Neural cell (in vitro differentiated cells): Measurements from ENCODE around the gene SLC1A2.

ENCODE experiments used
- CTCF ChIP-seq: fragments of 450-650 bp; IDR thresholded peaks from 2 replicates; pipeline ENCODE4 v1.5.1; 2014; ENCODE audit warnings: antibody characterized with exemption, mild to moderate bottlenecking, moderate library complexity; ENCODE audit not compliant: poor library complexity, severe bottlenecking
- EP300 ChIP-seq: fragments of 450-650 bp; conservative IDR thresholded peaks from 2 replicates; pipeline ENCODE4 v1.6.1; 2014; ENCODE audit warnings: antibody characterized with exemption, mild to moderate bottlenecking, moderate library complexity; ENCODE audit not compliant: poor library complexity, severe bottlenecking
- EZH2 ChIP-seq: fragments of 200-600, 300-800 bp; shearing (Covaris generic), sonication (generic); IDR thresholded peaks from 2 replicates; pipeline ENCODE4 v1.6.1; 2014; ENCODE audit warnings: antibody characterized with exemption, low read length, borderline replicate concordance, mild to moderate bottlenecking; ENCODE audit not compliant: insufficient read depth, poor library complexity, severe bottlenecking
- MXI1 ChIP-seq: fragments of 450-650 bp; conservative IDR thresholded peaks from 2 replicates; pipeline ENCODE4 v1.6.1; 2014; ENCODE audit warnings: antibody characterized with exemption, mild to moderate bottlenecking; ENCODE audit not compliant: poor library complexity, severe bottlenecking
- POLR2AphosphoS5 ChIP-seq: IDR thresholded peaks from 2 replicates; pipeline ENCODE4 v1.6.1; 2012
- RAD21 ChIP-seq: fragments of 450-650 bp; conservative IDR thresholded peaks from 2 replicates; pipeline ENCODE4 v1.6.1; 2014; ENCODE audit warnings: antibody characterized with exemption, mild to moderate bottlenecking, moderate library complexity

GRCh38 chr11:35235498-35235897 lies 183.9 kb downstream of the SLC1A2 start:
- TF ChIP-seq CTCF (no peak), EZH2 (no peak), RAD21 (no peak), POLR2AphosphoS5 (no peak), EP300 (no peak), MXI1 (no peak)
